GM12878 (cell line): ENCODE data around the gene SPRED3. TPM values are rescaled to one million over a fixed set of nuclear protein-coding genes. Genes with fewer than 3 reads are reported as not detected.

Source experiments
- ATAC-seq: fragments of 200-7000 bp; cut with Tn5 transposase; 3 replicates; pipeline ENCODE4 v1.9.1; 2020; ENCODE audit warnings: mild to moderate bottlenecking, moderate library complexity
- BruUV-seq: library from RNA; stranded (reverse); fragments of 400-500 nt; replicated peaks from 2 replicates; lab custom pipeline; 2021; lab: Mats Ljungman, UMichigan
- CTCF ChIA-PET: fragments of 300-600 bp; sonication (Branson Sonifier 250); formaldehyde crosslinking; extraction: SDS; loops from one replicate; lab custom pipeline; 2021; ENCODE audit warnings: inconsistent platforms; lab: Yijun Ruan, JAX
- POLR2A ChIA-PET: fragments of 350-600 bp; formaldehyde crosslinking; extraction: SDS; loops from one replicate; lab custom pipeline; 2021; ENCODE audit warnings: inconsistent platforms; lab: Charles Lee
- RAD21 ChIA-PET: fragments of 300-600 bp; sonication (Branson Sonifier 250); formaldehyde crosslinking; loops from one replicate; lab custom pipeline; 2023; ENCODE audit warnings: antibody characterized with exemption; ENCODE audit not compliant: unreplicated experiment; lab: Charles Lee
- SMC1A ChIA-PET: fragments of 300-600 bp; sonication (Branson Sonifier 250); formaldehyde crosslinking; loops from one replicate; lab custom pipeline; 2023; ENCODE audit not compliant: unreplicated experiment, uncharacterized antibody; lab: Charles Lee
- DNase-seq: peaks from one replicate; pipeline ENCODE4 v3.0.0-alpha.2; 2011; ENCODE audit warnings: low read depth, low spot score
- FAIRE-seq: peaks from 3 replicates; lab custom pipeline; 2011; peaks lifted over from hg19 to GRCh38; lab: Jason Lieb, UNC
- H2AFZ ChIP-seq: 2 replicates; pipeline ENCODE4 v1.6.0; 2011; ENCODE audit warnings: low read depth, low read length, control low read depth; ENCODE audit not compliant: control insufficient read depth
- H3K27ac ChIP-seq: 2 replicates; pipeline ENCODE4 v1.5.1; 2011; ENCODE audit warnings: control low read depth; ENCODE audit not compliant: control insufficient read depth, insufficient read depth
- H3K27me3 ChIP-seq, 2 experiments: replicated peaks in 1 of 2; 2 replicates each; pipeline versions ENCODE4 v1.6.0 to v1.6.1; 2011; ENCODE audit warnings: low read length in 1 of 2; ENCODE audit not compliant: control insufficient read depth in 2 of 2, insufficient read depth in 2 of 2
- H3K36me3 ChIP-seq, 2 experiments: 2 replicates each; pipeline ENCODE4 v1.5.1; 2011; ENCODE audit warnings: low read length in 1 of 2; ENCODE audit not compliant: control insufficient read depth in 2 of 2, insufficient read depth in 2 of 2
- H3K4me1 ChIP-seq: 2 replicates; pipeline ENCODE4 v1.6.1; 2011; ENCODE audit warnings: mild to moderate bottlenecking, low read length, moderate library complexity, mixed read lengths; ENCODE audit not compliant: control insufficient read depth, insufficient read depth
- H3K4me2 ChIP-seq: 2 replicates; pipeline ENCODE4 v1.6.0; 2011; ENCODE audit warnings: control low read depth; ENCODE audit not compliant: control insufficient read depth, insufficient read depth
- H3K4me3 ChIP-seq: fragments of 200-600 bp; sonication (generic); 2 replicates; pipeline ENCODE4 v1.5.1; 2016
- H3K79me2 ChIP-seq: 2 replicates; pipeline ENCODE4 v1.6.0; 2011; ENCODE audit warnings: low read length; ENCODE audit not compliant: control insufficient read depth, insufficient read depth
- H3K9ac ChIP-seq: 2 replicates; pipeline ENCODE4 v1.8.0; 2011; ENCODE audit warnings: low read length, control low read depth, mixed read lengths; ENCODE audit not compliant: control insufficient read depth, insufficient read depth
- H3K9me3 ChIP-seq: replicated peaks from 3 replicates; pipeline ENCODE4 v1.5.1; 2011; ENCODE audit warnings: mild to moderate bottlenecking, low read length; ENCODE audit not compliant: control insufficient read depth, insufficient read depth
- H4K20me1 ChIP-seq: 2 replicates; pipeline ENCODE4 v1.6.0; 2011; ENCODE audit not compliant: control insufficient read depth, insufficient read depth
- CREB1 ChIP-seq: IDR thresholded peaks from 2 replicates; pipeline ENCODE4 v1.6.1; 2012; ENCODE audit warnings: low read depth, mild to moderate bottlenecking, inconsistent platforms
- E2F8 ChIP-seq: fragments of 450-650 bp; IDR thresholded peaks from 2 replicates; pipeline ENCODE4 v1.6.1; 2018; ENCODE audit warnings: mild to moderate bottlenecking, low read depth, moderate library complexity; ENCODE audit not compliant: partially characterized antibody
- HDAC6 ChIP-seq: fragments of 200-600 bp; sonication (generic); IDR thresholded peaks from one replicate; pipeline ENCODE4 v1.8.0; 2017; ENCODE audit warnings: antibody characterized with exemption; ENCODE audit not compliant: unreplicated experiment
- POLR2AphosphoS2 ChIP-seq: IDR thresholded peaks from 2 replicates; pipeline ENCODE4 v1.6.1; 2011; ENCODE audit warnings: low read depth, mild to moderate bottlenecking, low read length, improper control_type of control experiment, moderate library complexity
- RB1 ChIP-seq: fragments of 450-650 bp; formaldehyde crosslinking; IDR thresholded peaks from 2 replicates; pipeline ENCODE4 v1.6.1; 2017; ENCODE audit warnings: mild to moderate bottlenecking, borderline replicate concordance
- SP1 ChIP-seq: IDR thresholded peaks from one replicate; pipeline ENCODE4 v1.6.1; 2011; ENCODE audit warnings: low read depth, low read length
- STAT3 ChIP-seq: IDR thresholded peaks from 2 replicates; pipeline ENCODE4 v1.6.1; 2011; ENCODE audit warnings: low read depth, low read length, improper control_type of control experiment
- ZNF622 ChIP-seq: fragments of 450-650 bp; IDR thresholded peaks from 2 replicates; pipeline ENCODE4 v1.6.1; 2017; ENCODE audit warnings: mild to moderate bottlenecking, inconsistent platforms
- WGBS: methylation state at CpG from one replicate; pipeline ENCODE4 v1.1.6; 2016; ENCODE audit warnings: low lambda C conversion rate; ENCODE audit not compliant: insufficient replicate concordance, insufficient coverage; ENCODE audit errors: missing lambda C conversion rate; 5-methylcytosine and 5-hydroxymethylcytosine counted together
- in situ Hi-C: fragments of 300-500 bp; cut with MboI; formaldehyde crosslinking; loops from 9 replicates; pipeline ENCODE4 v1.14.3; 2018; ENCODE audit warnings: mixed read lengths
- intact Hi-C: fragments of 100-400 bp; cut with micrococcal nuclease; formaldehyde crosslinking; loops from one replicate; pipeline ENCODE4 v1.14.2; 2022; ENCODE audit not compliant: unreplicated experiment
- polyA plus RNA-seq, 11 experiments: library from polyadenylated mRNA; depleted of rRNA in 4 of 11; unstranded in 6 of 11; stranded (reverse) in 5 of 11; fragments of >200 nt; fragmentation: Nextera tagmentation in 4 of 11; fragmentation: Illumina TruSeq in 1 of 11; extraction: Ambion mirVana in 4 of 11; extraction: Trizol in 1 of 11; gene quantifications; 1 replicate in 1 of 11; 2 replicates in 10 of 11; pipeline versions ENCODE4 v1.2.1 to v1.2.3, GENCODE V29; 2011 to 2016; ENCODE audit warnings: inconsistent platforms in 2 of 11, missing spikeins in 2 of 11, low read depth in 1 of 11
- total RNA-seq, 4 experiments: library from RNA; depleted of rRNA in 3 of 4; stranded (reverse); fragments of >200 nt in 3 of 4; fragmentation: Illumina TruSeq in 1 of 4; extraction: Trizol in 1 of 4; gene quantifications; 2 replicates each; pipeline versions ENCODE4 v1.2.1 to v1.2.3, GENCODE V29; 2013 to 2021
- TF ChIP-seq, protein P1 (sequence below): fragments of 450-650 bp; formaldehyde crosslinking; IDR thresholded peaks from 2 replicates; pipeline ENCODE4 v1.5.0; 2022; ENCODE audit warnings: mild to moderate bottlenecking, missing genetic modification characterization

Gene SPRED3
- total and polyA plus RNA-seq, 10 of the 15 experiments (the other 5 are each of a cell fraction or from before 2014, with no cell fraction given): 0.09 to 1.5 (median 0.31) TPM; not detected in 2

- in situ Hi-C loops (no loop called here), intact Hi-C loops (no loop called here)
- BruUV-seq: no TSS peak
- RAD21 ChIA-PET: no interaction called here
- H4K20me1 ChIP-seq: no peaks in the 10 kb centered on the region
- CTCF ChIA-PET: no interaction called here
- SMC1A ChIA-PET: no interaction called here
- H3K9me3 ChIP-seq: no peaks in the 10 kb centered on the region
- POLR2A ChIA-PET: no interaction called here
- no peak overlapping the region for H3K27ac ChIP-seq
- FAIRE-seq (no peak), ATAC-seq (no peak), DNase-seq (no peak)
- H3K36me3 ChIP-seq: no peaks in the 10 kb centered on the region
- H2AFZ ChIP-seq: no peak overlapping the region
- no peak overlapping the region for H3K4me2 ChIP-seq
- no peak overlapping the region for H3K9ac ChIP-seq
- H3K79me2 ChIP-seq: peaks cover under 1% of the 10 kb centered on the region; the same call in 1 of the 2 replicates
- no peak overlapping the region for H3K4me3 ChIP-seq
- peaks cover 0 to 4% of the 10 kb centered on the region in 2 experiments; a peak in 2 of 4 replicates for H3K27me3 ChIP-seq
- TF ChIP-seq SP1 (no peak), STAT3 (no peak), ZNF622 (no peak), POLR2AphosphoS2 (no peak), HDAC6 (no peak), CREB1 (no peak), E2F8 (no peak), RB1 (no peak)
- TF ChIP-seq, protein P1, sequence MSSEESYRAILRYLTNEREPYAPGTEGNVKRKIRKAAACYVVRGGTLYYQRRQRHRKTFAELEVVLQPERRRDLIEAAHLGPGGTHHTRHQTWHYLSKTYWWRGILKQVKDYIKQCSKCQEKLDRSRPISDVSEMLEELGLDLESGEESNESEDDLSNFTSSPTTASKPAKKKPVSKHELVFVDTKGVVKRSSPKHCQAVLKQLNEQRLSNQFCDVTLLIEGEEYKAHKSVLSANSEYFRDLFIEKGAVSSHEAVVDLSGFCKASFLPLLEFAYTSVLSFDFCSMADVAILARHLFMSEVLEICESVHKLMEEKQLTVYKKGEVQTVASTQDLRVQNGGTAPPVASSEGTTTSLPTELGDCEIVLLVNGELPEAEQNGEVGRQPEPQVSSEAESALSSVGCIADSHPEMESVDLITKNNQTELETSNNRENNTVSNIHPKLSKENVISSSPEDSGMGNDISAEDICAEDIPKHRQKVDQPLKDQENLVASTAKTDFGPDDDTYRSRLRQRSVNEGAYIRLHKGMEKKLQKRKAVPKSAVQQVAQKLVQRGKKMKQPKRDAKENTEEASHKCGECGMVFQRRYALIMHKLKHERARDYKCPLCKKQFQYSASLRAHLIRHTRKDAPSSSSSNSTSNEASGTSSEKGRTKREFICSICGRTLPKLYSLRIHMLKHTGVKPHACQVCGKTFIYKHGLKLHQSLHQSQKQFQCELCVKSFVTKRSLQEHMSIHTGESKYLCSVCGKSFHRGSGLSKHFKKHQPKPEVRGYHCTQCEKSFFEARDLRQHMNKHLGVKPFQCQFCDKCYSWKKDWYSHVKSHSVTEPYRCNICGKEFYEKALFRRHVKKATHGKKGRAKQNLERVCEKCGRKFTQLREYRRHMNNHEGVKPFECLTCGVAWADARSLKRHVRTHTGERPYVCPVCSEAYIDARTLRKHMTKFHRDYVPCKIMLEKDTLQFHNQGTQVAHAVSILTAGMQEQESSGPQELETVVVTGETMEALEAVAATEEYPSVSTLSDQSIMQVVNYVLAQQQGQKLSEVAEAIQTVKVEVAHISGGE (CRISPR knock-in tag): no peak
- H3K4me1 ChIP-seq: no peaks in the 10 kb centered on the region; the same call in 1 of the 2 replicates
- WGBS: 54% methylated on average over 2 of the region's 2 CpGs
These were observed 18.9 kb upstream of the SPRED3 start for GRCh38 chr19:38369584-38369983.
